Gastroesophageal sphincter (tissue), 3 donors: ENCODE data around the gene PEAK1.
"Not testable (repeated sequence)": the region's sequence is repeated elsewhere in the genome, so short reads cannot be mapped to it uniquely, and the experiment has no call there.

Experiments
- EP300 ChIP-seq: sonication (generic); formaldehyde crosslinking; IDR thresholded peaks from one replicate; pipeline ENCODE4 v1.6.1; 2017; ENCODE audit warnings: antibody characterized with exemption, mild to moderate bottlenecking
- POLR2A ChIP-seq, 2 donors: fragments of 450-650 bp; IDR thresholded peaks; one replicate each; pipeline ENCODE4 v1.6.1; 2017; ENCODE audit warnings: antibody characterized with exemption in 2 of 2, mild to moderate bottlenecking in 2 of 2, moderate library complexity in 1 of 2
- POLR2AphosphoS5 ChIP-seq: sonication (generic); formaldehyde crosslinking; IDR thresholded peaks from one replicate; pipeline ENCODE4 v1.6.1; 2017; ENCODE audit warnings: antibody characterized with exemption
- TF ChIP-seq, protein P1 (sequence below), 4 experiments: fragments of 200-600 bp in 2 of 4; fragments of 450-650 bp in 2 of 4; sonication (generic) in 1 of 4; IDR thresholded peaks; one replicate each; pipeline ENCODE4 v1.5.1; 2017 to 2019; ENCODE audit warnings: antibody characterized with exemption in 4 of 4, mild to moderate bottlenecking in 2 of 4, moderate library complexity in 2 of 4

- not testable (repeated sequence) for TF ChIP-seq POLR2AphosphoS5; EP300; POLR2A (IDR thresholded peaks at IDR 0.05)
- TF ChIP-seq, protein P1, sequence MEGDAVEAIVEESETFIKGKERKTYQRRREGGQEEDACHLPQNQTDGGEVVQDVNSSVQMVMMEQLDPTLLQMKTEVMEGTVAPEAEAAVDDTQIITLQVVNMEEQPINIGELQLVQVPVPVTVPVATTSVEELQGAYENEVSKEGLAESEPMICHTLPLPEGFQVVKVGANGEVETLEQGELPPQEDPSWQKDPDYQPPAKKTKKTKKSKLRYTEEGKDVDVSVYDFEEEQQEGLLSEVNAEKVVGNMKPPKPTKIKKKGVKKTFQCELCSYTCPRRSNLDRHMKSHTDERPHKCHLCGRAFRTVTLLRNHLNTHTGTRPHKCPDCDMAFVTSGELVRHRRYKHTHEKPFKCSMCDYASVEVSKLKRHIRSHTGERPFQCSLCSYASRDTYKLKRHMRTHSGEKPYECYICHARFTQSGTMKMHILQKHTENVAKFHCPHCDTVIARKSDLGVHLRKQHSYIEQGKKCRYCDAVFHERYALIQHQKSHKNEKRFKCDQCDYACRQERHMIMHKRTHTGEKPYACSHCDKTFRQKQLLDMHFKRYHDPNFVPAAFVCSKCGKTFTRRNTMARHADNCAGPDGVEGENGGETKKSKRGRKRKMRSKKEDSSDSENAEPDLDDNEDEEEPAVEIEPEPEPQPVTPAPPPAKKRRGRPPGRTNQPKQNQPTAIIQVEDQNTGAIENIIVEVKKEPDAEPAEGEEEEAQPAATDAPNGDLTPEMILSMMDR (IDR thresholded peaks at IDR 0.05) = not testable (repeated sequence)
Measured at GRCh38 chr15:77176148-77176547, 243.8 kb downstream of the PEAK1 start.
